Esophagus muscularis mucosa (tissue), 4 donors: ENCODE results near the gene MAML1. TPM values are rescaled to one million over a fixed set of nuclear protein-coding genes. Genes with fewer than 3 reads are reported as not detected.

Experiments
- DNase-seq: peaks from one replicate; pipeline ENCODE4 v3.0.0-alpha.2; 2017; ENCODE audit errors: extremely low spot score
- H3K27ac ChIP-seq, 4 donors: fragments of 200-600 bp; sonication (generic); replicated peaks in 1 of 4; 1 replicate in 3 of 4; 2 replicates in 1 of 4; pipeline ENCODE4 v1.5.1; 2016 to 2019; ENCODE audit warnings: mild to moderate bottlenecking in 1 of 4
- H3K27me3 ChIP-seq, 4 donors: fragments of 200-600 bp; sonication (generic); one replicate each; pipeline versions ENCODE4 v1.5.1 to v1.6.0; 2016 to 2019
- H3K36me3 ChIP-seq, 4 donors: fragments of 200-600 bp; sonication (generic); one replicate each; pipeline ENCODE4 v1.5.1; 2016 to 2019
- H3K4me1 ChIP-seq, 4 donors: fragments of 200-600 bp; sonication (generic); one replicate each; pipeline ENCODE4 v1.5.1; 2016 to 2019
- H3K4me3 ChIP-seq, 4 donors: fragments of 200-600 bp; sonication (generic); 1 replicate in 2 of 4; 2 replicates in 2 of 4; pipeline ENCODE4 v1.5.1; 2016 to 2019; ENCODE audit warnings: mild to moderate bottlenecking in 4 of 4, moderate library complexity in 1 of 4
- H3K9me3 ChIP-seq, 4 donors: fragments of 200-600 bp; sonication (generic); 1 replicate in 3 of 4; 2 replicates in 1 of 4; pipeline ENCODE4 v1.5.1; 2016 to 2019
- CTCF ChIP-seq, 3 experiments: fragments of 200-600 bp in 2 of 3; fragments of 450-650 bp in 1 of 3; sonication (generic) in 2 of 3; IDR thresholded peaks; one replicate each; pipeline ENCODE4 v1.5.1; 2017 to 2019; ENCODE audit warnings: antibody characterized with exemption in 3 of 3, mild to moderate bottlenecking in 2 of 3, moderate library complexity in 1 of 3
- EP300 ChIP-seq: sonication (generic); formaldehyde crosslinking; IDR thresholded peaks from one replicate; pipeline ENCODE4 v1.6.1; 2017; ENCODE audit warnings: antibody characterized with exemption
- POLR2A ChIP-seq: fragments of 450-650 bp; IDR thresholded peaks from one replicate; pipeline ENCODE4 v1.6.1; 2017; ENCODE audit warnings: antibody characterized with exemption, moderate library complexity, mild to moderate bottlenecking, low read depth
- POLR2AphosphoS5 ChIP-seq, 2 donors: sonication (generic); formaldehyde crosslinking; IDR thresholded peaks; one replicate each; pipeline ENCODE4 v1.6.1; 2017; ENCODE audit warnings: antibody characterized with exemption in 2 of 2
- WGBS: methylation state at CpG from one replicate; pipeline ENCODE4 v1.1.5; 2018; 5-methylcytosine and 5-hydroxymethylcytosine counted together
- intact Hi-C: fragments of 100-400 bp; cut with DNase I; formaldehyde crosslinking; loops from one replicate; pipeline ENCODE4 v1.15.1; 2023
- total RNA-seq, 4 donors: library from RNA; depleted of rRNA; stranded (reverse); fragments of >200 nt; gene quantifications; one replicate each; pipeline versions ENCODE4 v1.1.0 to v1.2.1, GENCODE V29; 2016

MAML1 gene
- total RNA-seq, 4 donors from 2014 or later = 21.4 to 60.9 (median 36.4) TPM

DNA sequence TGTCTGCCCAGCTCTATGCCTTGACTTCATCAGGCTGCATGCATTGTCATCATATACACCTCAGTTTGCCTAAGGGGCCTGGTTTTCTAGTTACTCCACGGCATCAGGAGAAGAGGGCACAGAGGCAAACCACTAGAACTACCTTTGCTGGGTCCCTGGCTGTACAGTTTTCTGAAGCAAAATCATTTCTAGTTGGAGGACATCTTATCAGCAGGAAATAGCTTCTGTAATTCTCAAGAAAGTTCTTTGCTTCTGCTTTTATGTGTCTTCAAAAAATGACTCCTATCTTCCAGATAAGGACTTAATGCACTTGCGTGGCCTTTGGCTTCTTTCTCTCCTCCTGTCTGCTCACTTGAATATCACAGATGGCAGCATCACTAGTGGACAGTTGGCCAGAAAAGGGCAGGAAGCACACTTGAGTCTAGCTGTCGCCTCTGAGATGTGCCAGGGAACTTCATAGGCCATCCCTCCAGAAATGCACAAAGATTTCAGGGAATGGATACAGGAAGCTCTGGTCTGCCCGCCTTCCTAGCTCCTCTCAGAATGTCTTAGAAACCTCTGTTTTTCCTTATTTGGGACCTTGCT is 38.8 kb downstream of the MAML1 start:
- peaks cover 11 to 28% (median 20%) of the 10 kb centered on the region in 4 donors for H3K4me1 ChIP-seq

DNA sequence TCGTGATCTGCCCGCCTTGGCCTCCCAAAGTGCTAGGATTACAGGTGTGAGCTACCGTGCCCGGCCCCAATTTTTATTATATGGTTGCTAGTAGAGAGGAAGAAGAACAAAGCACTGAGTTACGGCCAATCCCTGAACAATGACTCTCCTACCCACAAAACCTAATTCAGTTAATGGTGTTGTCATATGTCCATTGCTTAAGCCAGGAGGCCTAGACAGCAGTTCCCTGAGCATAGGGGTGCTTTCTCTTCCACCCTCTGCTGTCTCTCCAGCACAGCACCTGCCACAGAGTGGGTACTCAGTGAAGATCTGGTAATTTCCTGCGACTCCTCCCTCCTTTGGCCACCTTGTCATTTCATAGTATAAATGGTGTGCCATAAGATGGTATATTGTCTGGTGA is 39.7 kb downstream of the MAML1 start:
- intact Hi-C loops = no loop called here
- TF ChIP-seq EP300 (no peak), POLR2A (no peak)
- H3K9me3 ChIP-seq = no peaks in the 10 kb centered on the region
- H3K27ac ChIP-seq = no peak overlapping the region
- no peak for DNase-seq
- no peak overlapping the region for H3K4me3 ChIP-seq
- peaks cover 4 to 18% (median 11%) of the 10 kb centered on the region in 4 donors for H3K4me1 ChIP-seq
- H3K36me3 ChIP-seq = peaks cover 66 to 97% (median 91%) of the 10 kb centered on the region in 4 donors
- 82% methylated on average over 6 of the region's 6 CpGs for WGBS
- no peaks in the 10 kb centered on the region for H3K27me3 ChIP-seq

More for the DNA sequence above, 38.8 kb downstream of the MAML1 start:
- Histone ChIP-seq H3K27ac (no peak overlapping the region), H3K27me3 (no peaks in the 10 kb centered on the region), H3K4me3 (no peak overlapping the region), H3K9me3 (no peaks in the 10 kb centered on the region), H3K36me3 (peaks cover 63 to 99% (median 91%) of the 10 kb centered on the region in 4 donors)
- intact Hi-C loops = no loop called here
- TF ChIP-seq EP300 = no peak
- no peak for TF ChIP-seq POLR2A
- TF ChIP-seq POLR2AphosphoS5 (IDR thresholded peaks at IDR 0.05) = no peak
- TF ChIP-seq CTCF (IDR thresholded peaks at IDR 0.05) = no peak
- no peak for DNase-seq
- 88% methylated on average over 4 of the region's 4 CpGs for WGBS

GRCh38 chr5:179773686-179774040 is 41.0 kb downstream of the MAML1 start:
- H3K27ac ChIP-seq = no peak overlapping the region
- peaks cover 65 to 98% (median 92%) of the 10 kb centered on the region in 4 donors for H3K36me3 ChIP-seq
- TF ChIP-seq CTCF (IDR thresholded peaks at IDR 0.05) = no peak
- no peak for TF ChIP-seq EP300
- no peak for TF ChIP-seq POLR2AphosphoS5 (IDR thresholded peaks at IDR 0.05)
- no peak for TF ChIP-seq POLR2A
- no peak for DNase-seq
- intact Hi-C loops = no loop called here
- H3K4me3 ChIP-seq = no peak overlapping the region
- H3K4me1 ChIP-seq = peaks cover 0 to 6% (median 5%) of the 10 kb centered on the region in 4 donors
- H3K9me3 ChIP-seq = no peaks in the 10 kb centered on the region
- WGBS = 93% methylated on average over 9 of the region's 9 CpGs
- H3K27me3 ChIP-seq = no peaks in the 10 kb centered on the region

- H3K36me3 ChIP-seq = peaks cover 58 to 98% (median 91%) of the 10 kb centered on the region in 4 donors
- no peaks in the 10 kb centered on the region for H3K9me3 ChIP-seq
- H3K4me3 ChIP-seq = no peak overlapping the region
- no peaks in the 10 kb centered on the region for H3K4me1 ChIP-seq
- no peaks in the 10 kb centered on the region for H3K27me3 ChIP-seq
- 94% methylated on average over 8 of the region's 12 CpGs for WGBS
- no peak for TF ChIP-seq POLR2A
- TF ChIP-seq CTCF (IDR thresholded peaks at IDR 0.05) = no peak
- TF ChIP-seq EP300 = no peak
- no peak for TF ChIP-seq POLR2AphosphoS5 (IDR thresholded peaks at IDR 0.05)
- intact Hi-C loops = no loop called here
- H3K27ac ChIP-seq = no peak overlapping the region
- DNase-seq = no peak
These were observed 41.8 kb downstream of the MAML1 start for GRCh38 chr5:179774442-179774841.

GRCh38 chr5:179776411-179776938 is 43.9 kb downstream of the MAML1 start:
- TF ChIP-seq CTCF (IDR thresholded peaks at IDR 0.05) (no peak), EP300 (no peak), POLR2AphosphoS5 (IDR thresholded peaks at IDR 0.05) (no peak), POLR2A (no peak)
- WGBS = 86% methylated on average over 11 of the region's 11 CpGs
- intact Hi-C loops = no loop called here
- no peak for DNase-seq
- no peak overlapping the region for H3K27ac ChIP-seq
- H3K27me3 ChIP-seq = no peaks in the 10 kb centered on the region
- H3K9me3 ChIP-seq = no peaks in the 10 kb centered on the region
- H3K36me3 ChIP-seq = peaks cover 43 to 93% (median 82%) of the 10 kb centered on the region in 4 donors
- H3K4me3 ChIP-seq = no peak overlapping the region
- no peaks in the 10 kb centered on the region for H3K4me1 ChIP-seq
